MCF 10A (cell line): ENCODE data around the gene CAMK1. TPM values are rescaled to one million over a fixed set of nuclear protein-coding genes. Genes with fewer than 3 reads are reported as not detected.
A peak's percentile ranks its signal among the peaks of the same experiment; 100 is the strongest.

Experiments used
- BruUV-seq: library from RNA; stranded (reverse); fragments of 400-500 nt; replicated peaks from 2 replicates; lab custom pipeline; 2021; lab: Mats Ljungman, UMichigan
- CTCF ChIA-PET: fragments of 300-600 bp; sonication (Branson Sonifier 250); formaldehyde crosslinking; extraction: SDS; loops from one replicate; lab custom pipeline; 2021; ENCODE audit warnings: antibody characterized with exemption, inconsistent platforms; lab: Yijun Ruan, JAX
- POLR2A ChIA-PET: fragments of 300-600, 350-650 bp; sonication (Branson Sonifier 250); formaldehyde crosslinking; extraction: SDS; loops from one replicate; lab custom pipeline; 2020; ENCODE audit warnings: antibody characterized with exemption, inconsistent platforms; lab: Yijun Ruan, JAX
- DNase-seq: peaks from one replicate; pipeline ENCODE4 v3.0.0-alpha.2; 2018; ENCODE audit not compliant: unreplicated experiment
- H3K27ac Mint-ChIP-seq: one replicate; pipeline ENCODE4 v1.8.0; 2022; ENCODE audit warnings: mild to moderate bottlenecking, low read depth, mixed read lengths; ENCODE audit not compliant: unreplicated experiment
- H3K27me3 Mint-ChIP-seq: one replicate; pipeline ENCODE4 v1.8.0; 2022; ENCODE audit warnings: mixed read lengths; ENCODE audit not compliant: insufficient read depth, unreplicated experiment
- H3K36me3 Mint-ChIP-seq: one replicate; pipeline ENCODE4 v1.8.0; 2022; ENCODE audit warnings: mild to moderate bottlenecking, moderate library complexity, mixed read lengths; ENCODE audit not compliant: insufficient read depth, unreplicated experiment
- H3K4me1 Mint-ChIP-seq: one replicate; pipeline ENCODE4 v1.8.0; 2022; ENCODE audit warnings: mixed read lengths; ENCODE audit not compliant: insufficient read depth, unreplicated experiment
- H3K4me3 Mint-ChIP-seq: one replicate; pipeline ENCODE4 v1.8.0; 2022; ENCODE audit warnings: mild to moderate bottlenecking, moderate library complexity, mixed read lengths; ENCODE audit not compliant: unreplicated experiment
- H3K9me3 Mint-ChIP-seq: one replicate; pipeline ENCODE4 v1.8.0; 2022; ENCODE audit warnings: mixed read lengths; ENCODE audit not compliant: unreplicated experiment
- intact Hi-C: fragments of 100-400 bp; cut with micrococcal nuclease; formaldehyde crosslinking; loops from 2 replicates; pipeline ENCODE4 v1.14.1; 2022
- total RNA-seq: library from RNA; stranded (reverse); gene quantifications from 2 replicates; pipeline ENCODE4 v1.2.3, GENCODE V29; 2022
- TF ChIP-seq, protein P1 (sequence below): fragments of 200-600 bp; IDR thresholded peaks from one replicate; pipeline ENCODE4 v1.8.0; 2022; ENCODE audit warnings: antibody characterized with exemption, mild to moderate bottlenecking; ENCODE audit not compliant: unreplicated experiment

The CAMK1 gene
- total RNA-seq, 1 experiment from 2014 or later = 8.3 TPM

DNA sequence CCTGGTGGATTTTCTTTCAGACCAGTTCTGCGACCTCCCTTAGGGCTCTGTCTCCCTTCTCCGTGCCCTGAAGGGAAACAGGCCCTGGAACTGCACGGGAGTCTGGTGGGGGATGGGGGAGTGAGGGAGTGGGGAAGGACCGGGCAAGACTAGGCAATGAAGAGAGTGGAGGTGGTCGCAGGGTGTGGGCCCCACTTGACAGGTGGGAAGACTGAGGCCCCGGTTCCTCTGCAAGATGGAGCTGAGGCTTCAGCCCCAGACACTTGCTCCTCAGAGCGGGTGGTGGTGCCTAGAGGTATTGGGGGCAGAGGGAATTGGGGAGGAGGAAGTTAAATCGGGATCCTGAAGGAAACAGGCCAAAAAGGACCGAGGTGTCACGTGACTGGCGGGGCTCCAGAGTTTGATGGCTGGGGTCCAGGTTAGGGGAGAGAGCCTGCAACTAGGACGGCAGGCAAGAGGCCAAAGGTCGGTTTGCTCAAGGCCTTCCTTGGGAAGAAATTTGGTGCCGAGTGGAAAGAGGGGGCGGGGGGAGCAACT is 597 bp upstream of the CAMK1 start:
- TF ChIP-seq, protein P1, sequence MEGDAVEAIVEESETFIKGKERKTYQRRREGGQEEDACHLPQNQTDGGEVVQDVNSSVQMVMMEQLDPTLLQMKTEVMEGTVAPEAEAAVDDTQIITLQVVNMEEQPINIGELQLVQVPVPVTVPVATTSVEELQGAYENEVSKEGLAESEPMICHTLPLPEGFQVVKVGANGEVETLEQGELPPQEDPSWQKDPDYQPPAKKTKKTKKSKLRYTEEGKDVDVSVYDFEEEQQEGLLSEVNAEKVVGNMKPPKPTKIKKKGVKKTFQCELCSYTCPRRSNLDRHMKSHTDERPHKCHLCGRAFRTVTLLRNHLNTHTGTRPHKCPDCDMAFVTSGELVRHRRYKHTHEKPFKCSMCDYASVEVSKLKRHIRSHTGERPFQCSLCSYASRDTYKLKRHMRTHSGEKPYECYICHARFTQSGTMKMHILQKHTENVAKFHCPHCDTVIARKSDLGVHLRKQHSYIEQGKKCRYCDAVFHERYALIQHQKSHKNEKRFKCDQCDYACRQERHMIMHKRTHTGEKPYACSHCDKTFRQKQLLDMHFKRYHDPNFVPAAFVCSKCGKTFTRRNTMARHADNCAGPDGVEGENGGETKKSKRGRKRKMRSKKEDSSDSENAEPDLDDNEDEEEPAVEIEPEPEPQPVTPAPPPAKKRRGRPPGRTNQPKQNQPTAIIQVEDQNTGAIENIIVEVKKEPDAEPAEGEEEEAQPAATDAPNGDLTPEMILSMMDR = no peak
- no TSS peak for BruUV-seq
- peak; percentile 30 for DNase-seq
- no peaks in the 10 kb centered on the region for H3K27me3 Mint-ChIP-seq
- peak overlapping the region; percentile 59 for H3K4me3 Mint-ChIP-seq
- no peaks in the 10 kb centered on the region for H3K9me3 Mint-ChIP-seq
- H3K27ac Mint-ChIP-seq = peak overlapping the region; percentile 46
- H3K4me1 Mint-ChIP-seq = peaks cover 7% of the 10 kb centered on the region
- ChIA-PET POLR2A (interaction anchor here (0.6 to 1.4 kb wide), 4 partner anchors 11 to 163 kb away, joined by 3 to 5 read pairs (median 3); partner anchors contain the start of genes BRPF1 and CRELD1), CTCF (interaction anchor here (1.7 kb wide), 1 partner anchor 7 kb away, joined by 4 read pairs; no protein-coding TSS in a partner anchor)
- intact Hi-C loops = no loop called here
- H3K36me3 Mint-ChIP-seq = peaks cover 4% of the 10 kb centered on the region

DNA sequence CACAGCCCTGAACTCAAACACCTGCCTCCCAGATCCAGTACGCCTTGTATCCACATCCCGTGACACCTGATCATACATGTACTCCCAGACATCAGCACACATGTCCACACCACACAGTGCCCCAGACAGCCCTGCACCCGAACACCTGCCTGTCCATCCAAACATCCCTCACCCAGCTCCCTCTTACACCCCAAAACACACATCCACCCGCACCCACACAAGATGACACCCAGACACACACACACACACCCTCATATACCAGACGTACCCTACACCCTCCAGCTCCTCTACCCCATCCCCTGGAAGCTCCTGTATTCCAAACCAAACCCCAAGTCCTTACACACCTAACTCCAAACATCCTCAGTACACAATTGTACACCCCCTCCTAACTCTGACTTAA is 735 bp downstream of the CAMK1 start:
- no peaks in the 10 kb centered on the region for H3K9me3 Mint-ChIP-seq
- H3K27ac Mint-ChIP-seq = no peak overlapping the region
- intact Hi-C loops = no loop called here
- no peak for DNase-seq
- peaks cover 7% of the 10 kb centered on the region for H3K4me1 Mint-ChIP-seq
- peak overlapping the region; percentile 59 for H3K4me3 Mint-ChIP-seq
- no TSS peak for BruUV-seq
- POLR2A ChIA-PET = interaction anchor here (0.6 to 1.4 kb wide), 4 partner anchors 8 to 164 kb away, joined by 3 read pairs; partner anchors contain the start of genes ARPC4, CRELD1 and TADA3
- TF ChIP-seq, protein P1 = no peak
- H3K36me3 Mint-ChIP-seq = peaks cover 4% of the 10 kb centered on the region
- H3K27me3 Mint-ChIP-seq = no peaks in the 10 kb centered on the region
- CTCF ChIA-PET = no interaction called here

DNA sequence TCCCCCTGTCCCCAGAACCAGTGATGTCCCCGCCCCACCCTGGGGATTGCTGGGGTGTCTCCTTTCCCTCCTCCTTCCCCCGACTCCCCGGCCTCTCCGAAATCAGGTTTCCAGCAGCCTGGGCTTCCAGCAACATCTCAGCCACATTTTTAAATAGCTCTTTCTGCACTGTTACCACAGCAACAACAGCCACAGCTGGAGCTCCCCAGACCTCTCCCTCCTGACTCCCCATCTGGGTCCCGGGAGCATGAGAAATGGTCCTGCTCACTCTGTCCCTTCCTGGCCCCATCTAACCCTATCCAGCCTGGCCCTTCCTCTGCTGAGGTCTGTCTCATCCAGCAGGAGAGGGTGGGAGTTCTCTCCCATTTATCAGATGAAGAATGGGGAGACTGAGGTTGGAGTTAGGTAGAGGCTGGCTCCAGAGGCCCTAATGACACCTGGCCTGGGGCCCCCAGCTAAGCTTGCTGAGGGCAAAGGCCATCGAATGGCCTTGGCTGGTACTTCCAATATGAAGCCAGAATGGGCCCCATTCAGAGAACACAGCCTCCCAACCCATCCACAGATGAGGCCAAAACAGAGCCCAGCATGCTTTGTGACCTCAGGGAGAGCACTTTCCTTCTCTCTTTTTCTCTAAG is 1.5 kb downstream of the CAMK1 start:
- intact Hi-C loops = no loop called here
- H3K27ac Mint-ChIP-seq = peak overlapping the region; percentile 61

DNA sequence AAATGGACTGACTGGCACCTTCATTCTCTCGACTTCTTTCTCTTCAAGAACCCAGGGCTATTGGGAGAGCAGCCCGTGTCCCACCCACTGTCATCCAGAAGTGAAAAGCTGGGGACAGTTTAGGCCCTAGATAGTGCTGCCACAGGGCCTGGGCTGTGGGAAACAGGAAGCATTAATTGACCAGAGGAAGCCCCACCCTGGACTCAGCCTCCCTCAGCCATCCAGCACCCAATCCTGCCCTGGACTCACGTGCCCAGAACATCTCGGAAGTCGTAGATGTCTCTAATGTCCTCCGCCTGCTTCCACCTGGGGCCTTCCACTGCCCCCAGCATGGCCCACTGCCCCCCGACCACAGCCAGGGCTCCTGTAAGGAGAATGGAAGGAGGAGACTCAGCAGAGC is 2.3 kb downstream of the CAMK1 start:
- intact Hi-C loops = no loop called here
- H3K36me3 Mint-ChIP-seq = peaks cover 4% of the 10 kb centered on the region
- no peak for DNase-seq
- H3K9me3 Mint-ChIP-seq = no peaks in the 10 kb centered on the region
- BruUV-seq = no TSS peak
- H3K4me1 Mint-ChIP-seq = peaks cover 7% of the 10 kb centered on the region
- H3K4me3 Mint-ChIP-seq = no peak overlapping the region
- H3K27ac Mint-ChIP-seq = peak overlapping the region; percentile 61
- no peaks in the 10 kb centered on the region for H3K27me3 Mint-ChIP-seq
- POLR2A ChIA-PET = interaction anchor here (1.2 kb wide), 1 partner anchor 35 kb away, joined by 3 read pairs; no protein-coding TSS in a partner anchor
- TF ChIP-seq, protein P1 = no peak
- CTCF ChIA-PET = no interaction called here

More for the DNA sequence above, 1.5 kb downstream of the CAMK1 start:
- Mint-ChIP-seq H3K27me3 (no peaks in the 10 kb centered on the region), H3K4me1 (peaks cover 7% of the 10 kb centered on the region), H3K9me3 (no peaks in the 10 kb centered on the region), H3K4me3 (no peak overlapping the region), H3K36me3 (peaks cover 4% of the 10 kb centered on the region)
- no peak for DNase-seq
- BruUV-seq = no TSS peak
- ChIA-PET POLR2A (interaction anchor here (0.6 to 1.1 kb wide), 3 partner anchors 8 to 130 kb away, joined by 3 read pairs; partner anchors contain the start of genes ARPC4 and TADA3), CTCF (no interaction called here)
- TF ChIP-seq, protein P1 = no peak
